Measurements from ENCODE around the gene TAGAP. TPM values are rescaled to one million over a fixed set of nuclear protein-coding genes. Genes with fewer than 3 reads are reported as not detected.

The TAGAP gene
- total and polyA plus RNA-seq, 10 of the 15 experiments (the other 5 are each of a cell fraction or from before 2014, with no cell fraction given), result 5.3 to 27.4 (median 18.9) TPM

- TF ChIP-seq ATF3 (IDR thresholded peaks at IDR 0.05; ENCODE audit: borderline replicate concordance, extremely low read depth, low read depth, low read length) (no peak), NR2C1 (IDR thresholded peaks at IDR 0.05) (peak; percentile 32; the same call in 1 of the 2 replicates), MTA2 (IDR thresholded peaks at IDR 0.05; ENCODE audit: low read depth) (peak; percentile 98), CREM (IDR thresholded peaks at IDR 0.05; ENCODE audit: low read depth) (peak; percentile 88), MYC (IDR thresholded peaks at IDR 0.05; ENCODE audit: insufficient read depth, insufficient read length, insufficient replicate concordance, low read length, severe bottlenecking) (no peak), DPF2 (IDR thresholded peaks at IDR 0.05) (peak; percentile 99), IKZF1 (conservative IDR thresholded peaks at IDR 0.05) (peak; percentile 98), SUPT20H (IDR thresholded peaks at IDR 0.05; ENCODE audit: borderline replicate concordance, control insufficient read depth, low read depth, low read length) (no peak), ZNF217 (IDR thresholded peaks at IDR 0.05) (peak; percentile 77; the same call in 1 of the 2 replicates), PBX3 (IDR thresholded peaks at IDR 0.05; ENCODE audit: insufficient replicate concordance, low read depth, low read length) (no peak), SMAD5 (IDR thresholded peaks at IDR 0.05; ENCODE audit: low read depth) (no peak), NKRF (conservative IDR thresholded peaks at IDR 0.05) (no peak; the same call in 1 of the 2 replicates), STAT1 (conservative IDR thresholded peaks at IDR 0.05) (no peak), RB1 (IDR thresholded peaks at IDR 0.05; ENCODE audit: borderline replicate concordance) (peak; percentile 52; the same call in 1 of the 2 replicates), MYB (IDR thresholded peaks at IDR 0.05; ENCODE audit: borderline replicate concordance, low read depth, low read length) (0 out of 2 replicates have a peak, but pooled peaks have one; percentile 43), RELB (IDR thresholded peaks at IDR 0.05; ENCODE audit: low read depth) (peak; percentile 86; the same call in 1 of the 2 replicates), RELA (IDR thresholded peaks at IDR 0.05; ENCODE audit: borderline replicate concordance, partially characterized antibody) (no peak), KAT2A (conservative IDR thresholded peaks at IDR 0.05; ENCODE audit: control insufficient read depth, low read depth, low read length) (no peak), ZZZ3 (IDR thresholded peaks at IDR 0.05; ENCODE audit: control insufficient read depth, insufficient read length, low read depth) (no peak), ETV6 (conservative IDR thresholded peaks at IDR 0.05 in 1 of 2, IDR thresholded peaks at IDR 0.05 in 1 of 2; ENCODE audit: borderline replicate concordance in 1 of 2, low read depth in 1 of 2) (peak in 1 of 2 experiments; percentile 99; a peak in 2 of 4 replicates), MXI1 (IDR thresholded peaks at IDR 0.05; ENCODE audit: low read depth, low read length) (no peak), SRF (IDR thresholded peaks at IDR 0.05; ENCODE audit: low read depth in 2 of 2, low read length in 2 of 2) (peak in 1 of 2 experiments; percentile 67; a peak in 1 of 4 replicates), HDGF (IDR thresholded peaks at IDR 0.05) (0 out of 2 replicates have a peak, but pooled peaks have one; percentile 40), BMI1 (IDR thresholded peaks at IDR 0.05; ENCODE audit: borderline replicate concordance) (peak; percentile 88; the same call in 1 of the 2 replicates)
These were observed 5.6 kb downstream of the TAGAP start (continued) for GRCh38 chr6:159038914-159039884.
